IMR-90 (cell line): ENCODE results near the gene DGKG. TPM values are rescaled to one million over a fixed set of nuclear protein-coding genes. Genes with fewer than 3 reads are reported as not detected.

Experiments
- ATAC-seq: fragments of 200-7000 bp; cut with Tn5 transposase; 2 replicates; pipeline ENCODE4 v1.9.1; 2020; ENCODE audit warnings: low read depth, mild to moderate bottlenecking, moderate library complexity
- BruUV-seq: library from RNA; stranded (reverse); fragments of 400-500 nt; replicated peaks from 2 replicates; lab custom pipeline; 2021; lab: Mats Ljungman, UMichigan
- CTCF ChIA-PET: fragments of 300-600 bp; formaldehyde crosslinking; extraction: SDS; loops from one replicate; lab custom pipeline; 2021; ENCODE audit warnings: antibody characterized with exemption; lab: Yijun Ruan, JAX
- POLR2A ChIA-PET: fragments of 300-600 bp; sonication (Branson Sonifier 250); formaldehyde crosslinking; loops from one replicate; lab custom pipeline; 2022; ENCODE audit warnings: antibody characterized with exemption; ENCODE audit not compliant: unreplicated experiment; lab: Charles Lee
- DNase-seq: peaks from one replicate; pipeline ENCODE4 v3.0.0; 2013
- H2AFZ ChIP-seq: replicated peaks from 2 replicates; pipeline ENCODE3; 2013; ENCODE audit warnings: low read length, mild to moderate bottlenecking; ENCODE audit not compliant: poor library complexity
- H2AK5ac ChIP-seq: 2 replicates; pipeline ENCODE4 v1.6.1; 2013; ENCODE audit warnings: low read depth, low read length, inconsistent platforms
- H2AK9ac ChIP-seq: replicated peaks from 2 replicates; pipeline ENCODE3; 2013; ENCODE audit warnings: mild to moderate bottlenecking, low read depth, low read length, moderate library complexity; ENCODE audit not compliant: poor library complexity
- H2BK120ac ChIP-seq: 2 replicates; pipeline ENCODE4 v1.6.1; 2013; ENCODE audit warnings: low read depth, low read length, inconsistent platforms
- H2BK15ac ChIP-seq: 3 replicates; pipeline ENCODE4 v1.6.1; 2013; ENCODE audit warnings: low read depth, low read length, inconsistent platforms
- H2BK20ac ChIP-seq: 2 replicates; pipeline ENCODE4 v1.6.1; 2013; ENCODE audit warnings: low read depth, mild to moderate bottlenecking, inconsistent platforms, low read length, moderate library complexity
- H2BK5ac ChIP-seq: 2 replicates; pipeline ENCODE4 v1.6.1; 2013; ENCODE audit warnings: mild to moderate bottlenecking, low read depth, low read length, inconsistent platforms; ENCODE audit not compliant: poor library complexity, severe bottlenecking
- H3K14ac ChIP-seq: replicated peaks from 2 replicates; pipeline ENCODE4 v1.6.1; 2013; ENCODE audit warnings: low read depth, low read length, inconsistent platforms
- H3K18ac ChIP-seq: 2 replicates; pipeline ENCODE4 v1.6.1; 2013; ENCODE audit warnings: low read depth, low read length, control low read depth
- H3K23ac ChIP-seq: 2 replicates; pipeline ENCODE4 v1.6.1; 2013; ENCODE audit warnings: low read depth, low read length, inconsistent platforms
- H3K27ac ChIP-seq: 2 replicates; pipeline ENCODE4 v1.5.1; 2013; ENCODE audit warnings: mild to moderate bottlenecking, control low read depth, low read length; ENCODE audit not compliant: insufficient read depth
- H3K27me3 ChIP-seq: 2 replicates; pipeline ENCODE4 v1.6.1; 2013; ENCODE audit warnings: low read length; ENCODE audit not compliant: control insufficient read depth, insufficient read depth
- H3K36me3 ChIP-seq: 2 replicates; pipeline ENCODE4 v1.6.1; 2013; ENCODE audit warnings: low read length, mixed read lengths; ENCODE audit not compliant: control insufficient read depth, insufficient read depth
- H3K4ac ChIP-seq: 2 replicates; pipeline ENCODE4 v1.6.1; 2013; ENCODE audit warnings: low read depth, low read length, inconsistent platforms
- H3K4me1 ChIP-seq: 2 replicates; pipeline ENCODE4 v1.6.1; 2013; ENCODE audit warnings: low read length, mixed read lengths; ENCODE audit not compliant: control insufficient read depth, insufficient read depth
- H3K4me2 ChIP-seq: 2 replicates; pipeline ENCODE4 v1.6.1; 2013; ENCODE audit warnings: low read depth, mild to moderate bottlenecking, control low read depth, low read length, moderate library complexity
- H3K4me3 ChIP-seq: 2 replicates; pipeline ENCODE4 v1.5.1; 2013; ENCODE audit warnings: low read depth, mild to moderate bottlenecking, control low read depth, low read length, moderate library complexity; ENCODE audit not compliant: insufficient read depth
- H3K56ac ChIP-seq: 2 replicates; pipeline ENCODE4 v1.6.1; 2013; ENCODE audit warnings: low read length, inconsistent platforms; ENCODE audit not compliant: insufficient read depth; ENCODE audit errors: extremely low read depth
- H3K79me1 ChIP-seq, 2 experiments: 2 replicates each; pipeline ENCODE4 v1.6.1; 2013; ENCODE audit warnings: low read length in 2 of 2, inconsistent platforms in 1 of 2, low read depth in 1 of 2
- H3K9ac ChIP-seq: 2 replicates; pipeline ENCODE4 v1.6.1; 2013; ENCODE audit warnings: low read depth, low read length, control low read depth
- H3K9me1 ChIP-seq: 2 replicates; pipeline ENCODE4 v1.6.1; 2013; ENCODE audit warnings: low read length, inconsistent platforms; ENCODE audit not compliant: insufficient read depth
- H3K9me3 ChIP-seq: 2 replicates; pipeline ENCODE4 v1.6.1; 2013; ENCODE audit warnings: low read length; ENCODE audit not compliant: control insufficient read depth, insufficient read depth
- H4K20me1 ChIP-seq: 2 replicates; pipeline ENCODE4 v1.6.1; 2013; ENCODE audit warnings: low read length, inconsistent platforms; ENCODE audit not compliant: insufficient read depth
- H4K5ac ChIP-seq: 2 replicates; pipeline ENCODE4 v1.6.1; 2013; ENCODE audit warnings: mild to moderate bottlenecking, low read depth, low read length, control low read depth
- H4K8ac ChIP-seq, 2 experiments: 2 replicates each; pipeline ENCODE4 v1.6.1; 2013; ENCODE audit warnings: low read depth in 2 of 2, low read length in 2 of 2, control low read depth in 1 of 2, inconsistent platforms in 1 of 2
- H4K91ac ChIP-seq: 2 replicates; pipeline ENCODE4 v1.6.1; 2013; ENCODE audit warnings: low read depth, low read length, inconsistent platforms; ENCODE audit not compliant: insufficient read depth
- CEBPB ChIP-seq: IDR thresholded peaks from 2 replicates; pipeline ENCODE4 v1.6.1; 2012; ENCODE audit warnings: low read depth, low read length, improper control_type of control experiment
- CHD1 ChIP-seq: IDR thresholded peaks from 2 replicates; pipeline ENCODE4 v1.6.1; 2012; ENCODE audit warnings: low read depth, low read length, improper control_type of control experiment
- CTCF ChIP-seq: conservative IDR thresholded peaks from 2 replicates; pipeline ENCODE4 v1.5.1; 2012; ENCODE audit warnings: mild to moderate bottlenecking, low read depth, low read length, improper control_type of control experiment
- ELK1 ChIP-seq: fragments of 150-350 bp; IDR thresholded peaks from 2 replicates; pipeline ENCODE4 v1.6.1; 2016; ENCODE audit warnings: low read depth, mild to moderate bottlenecking, low read length, moderate library complexity, borderline replicate concordance
- FOS ChIP-seq: fragments of 150-350 bp; IDR thresholded peaks from 2 replicates; pipeline ENCODE4 v1.6.1; 2016; ENCODE audit warnings: low read depth, low read length
- MAZ ChIP-seq: IDR thresholded peaks from 2 replicates; pipeline ENCODE4 v1.6.1; 2012; ENCODE audit warnings: low read depth, mild to moderate bottlenecking, low read length, improper control_type of control experiment, moderate library complexity, borderline replicate concordance
- NFE2L2 ChIP-seq: fragments of 150-350 bp; IDR thresholded peaks from 2 replicates; pipeline ENCODE4 v1.6.1; 2016; ENCODE audit warnings: low read depth, mild to moderate bottlenecking, low read length
- RAD21 ChIP-seq: IDR thresholded peaks from 2 replicates; pipeline ENCODE4 v1.6.1; 2012; ENCODE audit warnings: low read length, improper control_type of control experiment
- RFX5 ChIP-seq: IDR thresholded peaks from 2 replicates; pipeline ENCODE4 v1.8.0; 2012; ENCODE audit warnings: low read depth, mild to moderate bottlenecking, low read length, moderate library complexity
- WGBS, 2 experiments: methylation state at CpG; one replicate each; pipeline versions ENCODE4 v1.1.5 to v1.1.7; 2013; ENCODE audit warnings: missing lambda C conversion rate in 2 of 2; ENCODE audit not compliant: insufficient read length in 1 of 2; ENCODE audit errors: extremely low coverage in 2 of 2; 5-methylcytosine and 5-hydroxymethylcytosine counted together
- dilution Hi-C: fragments of 300-500 bp; cut with HindIII; formaldehyde crosslinking; loops from one replicate; pipeline ENCODE4 v1.14.3; 2018; ENCODE audit warnings: low sequenced_read_pairs; ENCODE audit not compliant: unreplicated experiment
- in situ Hi-C: fragments of 300-500 bp; cut with MboI; formaldehyde crosslinking; loops from 3 replicates; pipeline ENCODE4 v1.14.3; 2019; ENCODE audit warnings: low sequenced_read_pairs, inconsistent platforms, mixed read lengths
- intact Hi-C: fragments of 100-400 bp; cut with micrococcal nuclease; formaldehyde crosslinking; loops from 2 replicates; pipeline ENCODE4 v1.10.0; 2022
- polyA plus RNA-seq, 3 experiments: library from polyadenylated mRNA; depleted of rRNA; stranded (reverse); fragments of >200 nt; gene quantifications; 2 replicates each; pipeline ENCODE4 v1.2.3, GENCODE V29; 2012; ENCODE audit warnings: low replicate concordance in 1 of 3
- total RNA-seq: library from RNA; depleted of rRNA; stranded (reverse); fragments of >200 nt; gene quantifications from 2 replicates; pipeline ENCODE4 v1.2.3, GENCODE V29; 2012

DGKG gene
- total and polyA plus RNA-seq, 2 of the 4 experiments (the other 2 are of a cell fraction) = 1.2 to 4.1 TPM

- no peaks in the 10 kb centered on the region for H3K36me3 ChIP-seq
- peak overlapping the region; percentile 66 for H3K9ac ChIP-seq
- DNase-seq = peak; percentile 66
- peak overlapping the region; percentile 41 for H2BK5ac ChIP-seq
- H4K91ac ChIP-seq = no peak overlapping the region; the same call in 1 of the 2 replicates
- H2BK15ac ChIP-seq = no peak overlapping the region
- ChIA-PET CTCF (no interaction called here), POLR2A (no interaction called here)
- peak overlapping the region; percentile 87 for H2AK9ac ChIP-seq
- 0% methylated on average over 12 of the region's 69 CpGs; no CpG with 5 or more reads in 1 of the 2 experiments for WGBS, 2 experiments
- peak; percentile 22 for ATAC-seq
- H4K8ac ChIP-seq = peak overlapping the region in 1 of 2 experiments; percentile 32; a peak in 1 of 4 replicates
- no peak overlapping the region for H2BK120ac ChIP-seq
- dilution Hi-C loops (no loop called here), intact Hi-C loops (loop anchor here (2.0 to 10.0 kb wide), 6 partner anchors 126 to 676 kb away; partner anchors contain the start of genes CRYGS, EIF4A2 and TBCCD1), in situ Hi-C loops (no loop called here)
- BruUV-seq = no TSS peak
- peaks cover 5% of the 10 kb centered on the region; the same call in 1 of the 2 replicates for H4K20me1 ChIP-seq
- H2BK20ac ChIP-seq = no peak overlapping the region
- peak overlapping the region; percentile 83 for H2AFZ ChIP-seq
- no peaks in the 10 kb centered on the region for H3K27me3 ChIP-seq
- no peak overlapping the region for H3K4ac ChIP-seq
- no peak overlapping the region for H2AK5ac ChIP-seq
- peak overlapping the region; percentile 1; the same call in 1 of the 2 replicates for H3K18ac ChIP-seq
- H4K5ac ChIP-seq = no peak overlapping the region; the same call in 1 of the 2 replicates
- TF ChIP-seq CTCF (no peak), ELK1 (no peak), RAD21 (no peak), FOS (no peak), CHD1 (no peak), CEBPB (no peak), RFX5 (no peak), MAZ (no peak; the same call in 1 of the 2 replicates), NFE2L2 (no peak)
- H3K9me1 ChIP-seq = peaks cover 12% of the 10 kb centered on the region
- H3K23ac ChIP-seq = peak overlapping the region; percentile 81; the same call in 1 of the 2 replicates
- H3K4me2 ChIP-seq = peak overlapping the region; percentile 72
- peak overlapping the region; percentile 99 for H3K4me3 ChIP-seq
- peak overlapping the region; percentile 77 for H3K27ac ChIP-seq
- peak overlapping the region; percentile 26; the same call in 1 of the 2 replicates for H3K56ac ChIP-seq
- no peaks in the 10 kb centered on the region for H3K9me3 ChIP-seq
- H3K79me1 ChIP-seq = peaks cover 10 to 24% of the 10 kb centered on the region in 2 experiments; a peak in 3 of 4 replicates
- peak overlapping the region; percentile 77 for H3K14ac ChIP-seq
- peaks cover 11% of the 10 kb centered on the region for H3K4me1 ChIP-seq
Observed at GRCh38 chr3:186108106-186108940, 253.7 kb downstream of the DGKG start.
